Smooth muscle cell (in vitro differentiated cells): ENCODE results near the gene CAMTA1. TPM values are rescaled to one million over a fixed set of nuclear protein-coding genes. Genes with fewer than 3 reads are reported as not detected.
A peak's percentile ranks its signal among the peaks of the same experiment; 100 is the strongest.

Source experiments
- DNase-seq: peaks from one replicate; lab custom pipeline; 2025; ENCODE audit not compliant: unreplicated experiment; lab: John Stamatoyannopoulos, UW
- H2AFZ ChIP-seq: fragments of 200-600 bp; sonication (generic); 2 replicates; pipeline ENCODE4 v1.6.0; 2016; ENCODE audit warnings: antibody characterized with exemption, low read depth, mild to moderate bottlenecking
- H3F3A ChIP-seq: fragments of 200-600 bp; sonication (generic); 2 replicates; pipeline ENCODE4 v1.6.0; 2017; ENCODE audit warnings: antibody characterized with exemption, low read depth
- H3K27ac ChIP-seq: fragments of 200-600 bp; sonication (generic); 2 replicates; pipeline ENCODE4 v1.5.1; 2016; ENCODE audit warnings: low read depth, mild to moderate bottlenecking
- H3K27me3 ChIP-seq: fragments of 200-600 bp; sonication (generic); 2 replicates; pipeline ENCODE4 v1.6.1; 2016; ENCODE audit warnings: low read depth, mild to moderate bottlenecking
- H3K36me3 ChIP-seq: fragments of 200-600 bp; sonication (generic); 2 replicates; pipeline ENCODE4 v1.5.1; 2016; ENCODE audit warnings: low read depth
- H3K4me1 ChIP-seq: fragments of 200-600 bp; sonication (generic); 2 replicates; pipeline ENCODE4 v1.5.1; 2016; ENCODE audit warnings: low read depth
- H3K4me2 ChIP-seq: fragments of 200-600 bp; sonication (generic); 2 replicates; pipeline ENCODE4 v1.6.0; 2016; ENCODE audit warnings: mild to moderate bottlenecking
- H3K4me3 ChIP-seq: fragments of 200-600 bp; sonication (generic); 2 replicates; pipeline ENCODE4 v1.5.1; 2016; ENCODE audit warnings: mild to moderate bottlenecking
- H3K79me2 ChIP-seq: fragments of 200-600 bp; sonication (generic); 2 replicates; pipeline ENCODE4 v1.6.0; 2016; ENCODE audit warnings: low read depth, mild to moderate bottlenecking
- H3K9ac ChIP-seq: fragments of 200-600 bp; sonication (generic); 2 replicates; pipeline ENCODE4 v1.6.0; 2016; ENCODE audit warnings: low read depth
- H3K9me3 ChIP-seq: fragments of 200-600 bp; sonication (generic); replicated peaks from 2 replicates; pipeline ENCODE4 v1.5.1; 2016; ENCODE audit warnings: low read depth
- H4K20me1 ChIP-seq: fragments of 200-600 bp; sonication (generic); 2 replicates; pipeline ENCODE4 v1.6.0; 2016; ENCODE audit warnings: low read depth
- WGBS: methylation state at CpG from one replicate; pipeline ENCODE4 v1.1.7; 2016; ENCODE audit warnings: low lambda C conversion rate; 5-methylcytosine and 5-hydroxymethylcytosine counted together
- polyA plus RNA-seq: library from polyadenylated mRNA; unstranded; fragments of >200 nt; fragmentation: Nextera tagmentation; extraction: Ambion mirVana; gene quantifications from 2 replicates; pipeline ENCODE4 v1.2.1, GENCODE V29; 2016
- total RNA-seq: library from RNA; depleted of rRNA; stranded (reverse); fragments of >200 nt; gene quantifications from 2 replicates; pipeline ENCODE4 v1.2.3, GENCODE V29; 2014
- TF ChIP-seq, protein P1 (sequence below): fragments of 200-600 bp; sonication (generic); IDR thresholded peaks from 2 replicates; pipeline ENCODE4 v1.5.1; 2017; ENCODE audit warnings: borderline replicate concordance, mild to moderate bottlenecking, antibody characterized with exemption; ENCODE audit not compliant: insufficient read depth, poor library complexity, severe bottlenecking

The CAMTA1 gene
- total and polyA plus RNA-seq, 2 experiments from 2014 or later: 139 to 145 TPM

DNA sequence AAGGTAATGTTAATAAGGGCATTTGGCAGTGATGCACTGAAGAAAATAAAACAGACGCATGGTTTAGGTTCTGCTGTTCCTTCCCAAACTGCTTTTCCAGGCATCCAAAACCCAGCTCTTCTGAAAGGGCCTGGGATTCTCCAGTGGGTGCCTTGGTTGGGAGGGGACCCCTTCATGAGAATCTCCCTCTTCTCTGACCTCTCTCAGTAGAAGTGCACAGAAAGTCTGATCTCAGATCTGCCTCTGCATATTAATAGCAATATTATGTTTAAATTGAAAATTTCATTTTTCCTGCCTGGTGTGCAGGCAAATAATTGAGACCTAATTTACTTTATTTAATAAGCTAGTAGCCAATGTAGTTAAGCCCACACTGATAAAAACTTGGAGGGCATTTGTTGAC lies 260.6 kb downstream of the CAMTA1 start:
- Histone ChIP-seq H3K27ac (no peak overlapping the region), H3K27me3 (no peaks in the 10 kb centered on the region), H2AFZ (no peak overlapping the region), H3K4me3 (no peak overlapping the region), H3K36me3 (no peaks in the 10 kb centered on the region), H3K4me1 (no peaks in the 10 kb centered on the region), H3K79me2 (no peaks in the 10 kb centered on the region), H4K20me1 (no peaks in the 10 kb centered on the region), H3F3A (no peaks in the 10 kb centered on the region), H3K4me2 (no peak overlapping the region), H3K9me3 (no peaks in the 10 kb centered on the region), H3K9ac (no peak overlapping the region)
- DNase-seq: no peak
- WGBS: 88% methylated on average over 1 of the region's 1 CpG
- TF ChIP-seq, protein P1, sequence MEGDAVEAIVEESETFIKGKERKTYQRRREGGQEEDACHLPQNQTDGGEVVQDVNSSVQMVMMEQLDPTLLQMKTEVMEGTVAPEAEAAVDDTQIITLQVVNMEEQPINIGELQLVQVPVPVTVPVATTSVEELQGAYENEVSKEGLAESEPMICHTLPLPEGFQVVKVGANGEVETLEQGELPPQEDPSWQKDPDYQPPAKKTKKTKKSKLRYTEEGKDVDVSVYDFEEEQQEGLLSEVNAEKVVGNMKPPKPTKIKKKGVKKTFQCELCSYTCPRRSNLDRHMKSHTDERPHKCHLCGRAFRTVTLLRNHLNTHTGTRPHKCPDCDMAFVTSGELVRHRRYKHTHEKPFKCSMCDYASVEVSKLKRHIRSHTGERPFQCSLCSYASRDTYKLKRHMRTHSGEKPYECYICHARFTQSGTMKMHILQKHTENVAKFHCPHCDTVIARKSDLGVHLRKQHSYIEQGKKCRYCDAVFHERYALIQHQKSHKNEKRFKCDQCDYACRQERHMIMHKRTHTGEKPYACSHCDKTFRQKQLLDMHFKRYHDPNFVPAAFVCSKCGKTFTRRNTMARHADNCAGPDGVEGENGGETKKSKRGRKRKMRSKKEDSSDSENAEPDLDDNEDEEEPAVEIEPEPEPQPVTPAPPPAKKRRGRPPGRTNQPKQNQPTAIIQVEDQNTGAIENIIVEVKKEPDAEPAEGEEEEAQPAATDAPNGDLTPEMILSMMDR: no peak

DNA sequence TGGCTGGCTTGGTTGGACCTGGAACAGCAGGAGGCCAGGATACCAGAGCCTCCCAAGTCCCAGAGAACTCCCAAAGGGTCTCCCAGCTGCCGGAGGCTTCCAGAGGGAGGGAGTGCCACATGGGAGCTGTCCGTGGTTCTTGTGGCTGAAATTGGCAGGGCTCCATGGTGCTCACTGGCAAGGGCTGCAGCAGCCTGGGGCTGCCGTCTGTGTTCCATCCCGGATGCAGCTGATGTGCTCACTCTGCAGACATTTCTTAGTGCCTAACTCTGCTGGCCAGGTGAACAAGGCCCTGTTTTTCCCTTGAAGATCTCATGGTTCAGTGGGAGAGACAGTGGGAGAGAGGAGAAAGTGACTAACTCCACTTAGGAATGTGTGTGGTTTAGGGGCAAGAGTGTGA lies 261.1 kb downstream of the CAMTA1 start:
- H3K4me2 ChIP-seq: no peak overlapping the region
- no peaks in the 10 kb centered on the region for H3K4me1 ChIP-seq
- H3K27me3 ChIP-seq: no peaks in the 10 kb centered on the region
- H2AFZ ChIP-seq: no peak overlapping the region
- peak; percentile 22 for DNase-seq
- no peaks in the 10 kb centered on the region for H3F3A ChIP-seq
- H3K9me3 ChIP-seq: no peaks in the 10 kb centered on the region
- WGBS: 14% methylated on average over 4 of the region's 4 CpGs
- H3K79me2 ChIP-seq: no peaks in the 10 kb centered on the region
- H4K20me1 ChIP-seq: no peaks in the 10 kb centered on the region
- H3K4me3 ChIP-seq: no peak overlapping the region
- H3K36me3 ChIP-seq: no peaks in the 10 kb centered on the region
- TF ChIP-seq, protein P1: no peak
- H3K27ac ChIP-seq: no peak overlapping the region
- H3K9ac ChIP-seq: no peak overlapping the region

DNA sequence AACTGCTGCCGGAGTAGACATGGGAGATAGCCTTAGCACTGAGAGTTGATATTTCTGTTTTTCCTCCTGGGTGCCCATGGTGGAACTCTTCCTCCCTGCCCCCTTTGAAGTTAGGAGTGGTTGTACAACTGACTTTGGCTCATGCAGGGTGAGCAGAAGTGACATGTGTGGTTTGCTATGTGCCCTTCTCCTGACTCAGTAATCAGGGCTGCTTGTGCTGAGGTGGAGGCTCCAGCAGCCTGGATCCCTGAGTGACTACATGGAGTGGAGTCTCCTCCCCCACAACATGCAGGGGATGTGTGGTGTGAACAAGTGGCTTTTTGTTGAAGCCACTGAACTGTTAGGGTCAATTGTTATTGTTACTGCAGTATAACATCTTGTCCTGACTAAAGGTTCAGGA lies 261.6 kb downstream of the CAMTA1 start:
- WGBS: 73% methylated on average over 1 of the region's 1 CpG
- Histone ChIP-seq H2AFZ (no peak overlapping the region), H3K9ac (no peak overlapping the region), H3K27ac (no peak overlapping the region), H3K79me2 (no peaks in the 10 kb centered on the region), H3K9me3 (no peaks in the 10 kb centered on the region), H3K27me3 (no peaks in the 10 kb centered on the region), H3K4me1 (no peaks in the 10 kb centered on the region), H3K4me3 (no peak overlapping the region), H3K4me2 (no peak overlapping the region), H3F3A (no peaks in the 10 kb centered on the region), H4K20me1 (no peaks in the 10 kb centered on the region), H3K36me3 (no peaks in the 10 kb centered on the region)
- no peak for DNase-seq
- TF ChIP-seq, protein P1: no peak

DNA sequence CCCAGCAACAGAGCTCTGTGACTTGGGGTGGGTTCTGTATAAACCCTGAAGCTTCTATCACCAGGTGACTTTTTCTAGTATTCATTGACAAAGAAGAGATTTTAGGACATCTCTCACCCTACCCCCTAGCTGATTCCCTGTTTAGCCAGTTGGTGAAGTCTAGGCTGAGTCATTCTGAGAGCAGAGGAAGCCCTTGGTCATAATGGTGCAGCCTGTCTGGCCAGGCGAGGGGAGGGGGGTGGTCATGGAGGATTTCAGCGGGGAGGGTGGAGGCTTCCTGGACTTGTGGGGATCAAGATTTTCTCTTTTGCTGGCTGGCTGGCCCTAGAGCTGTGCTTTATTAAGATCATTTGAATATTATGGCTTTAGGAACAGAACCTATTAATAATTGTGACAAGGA lies 262.6 kb downstream of the CAMTA1 start:
- no peaks in the 10 kb centered on the region for H3K79me2 ChIP-seq
- H3K9me3 ChIP-seq: no peaks in the 10 kb centered on the region
- no peak overlapping the region for H2AFZ ChIP-seq
- TF ChIP-seq, protein P1: no peak
- H3K4me1 ChIP-seq: no peaks in the 10 kb centered on the region
- no peak for DNase-seq
- no peaks in the 10 kb centered on the region for H3K36me3 ChIP-seq
- no peaks in the 10 kb centered on the region for H3F3A ChIP-seq
- 52% methylated on average over 2 of the region's 2 CpGs for WGBS
- no peak overlapping the region for H3K4me2 ChIP-seq
- H3K27me3 ChIP-seq: no peaks in the 10 kb centered on the region
- H3K4me3 ChIP-seq: no peak overlapping the region
- H3K9ac ChIP-seq: no peak overlapping the region
- no peaks in the 10 kb centered on the region for H4K20me1 ChIP-seq
- H3K27ac ChIP-seq: no peak overlapping the region
